Subcutaneous adipose tissue (tissue), 4 donors: ENCODE data around the gene DGUOK. TPM values are rescaled to one million over a fixed set of nuclear protein-coding genes. Genes with fewer than 3 reads are reported as not detected.

Experiments used
- small RNA-seq: library from RNA; depleted of rRNA; stranded (forward); fragments of <200 nt; gene quantifications from one replicate; pipeline ENCODE3, GENCODE V24; 2016
- total RNA-seq, 4 donors: library from RNA; depleted of rRNA; stranded (reverse); fragments of >200 nt; gene quantifications; one replicate each; pipeline ENCODE4 v1.1.0, GENCODE V29; 2016
- TF ChIP-seq, protein P1 (sequence below): fragments of 450-650 bp; IDR thresholded peaks from one replicate; pipeline ENCODE4 v1.5.1; 2016; ENCODE audit warnings: low read depth, mild to moderate bottlenecking, control low read depth, antibody characterized with exemption, moderate library complexity

DGUOK gene
- total RNA-seq, 4 donors from 2014 or later, result 34.8 to 54.0 (median 45.8) TPM

DNA sequence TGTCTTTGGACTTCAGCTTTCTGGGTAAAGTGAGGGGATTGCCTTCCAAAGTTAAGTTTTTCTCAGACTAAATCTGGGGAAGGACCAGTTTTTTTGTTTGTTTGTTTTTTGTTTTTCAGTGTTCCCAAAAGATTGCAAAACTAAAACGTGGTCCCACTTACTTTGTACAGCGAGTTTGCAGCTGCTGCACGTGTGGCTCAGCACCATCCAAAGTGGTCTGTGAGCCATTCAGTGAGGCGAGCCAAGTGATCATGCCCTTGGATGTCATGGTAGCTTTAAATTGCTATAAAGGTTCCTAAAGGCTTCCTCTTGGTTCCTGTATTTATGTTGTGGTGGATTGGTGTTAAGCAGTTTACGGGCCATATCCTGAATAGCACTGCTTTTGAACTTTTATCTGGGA lies 81.0 kb downstream of the DGUOK start:
- TF ChIP-seq, protein P1, sequence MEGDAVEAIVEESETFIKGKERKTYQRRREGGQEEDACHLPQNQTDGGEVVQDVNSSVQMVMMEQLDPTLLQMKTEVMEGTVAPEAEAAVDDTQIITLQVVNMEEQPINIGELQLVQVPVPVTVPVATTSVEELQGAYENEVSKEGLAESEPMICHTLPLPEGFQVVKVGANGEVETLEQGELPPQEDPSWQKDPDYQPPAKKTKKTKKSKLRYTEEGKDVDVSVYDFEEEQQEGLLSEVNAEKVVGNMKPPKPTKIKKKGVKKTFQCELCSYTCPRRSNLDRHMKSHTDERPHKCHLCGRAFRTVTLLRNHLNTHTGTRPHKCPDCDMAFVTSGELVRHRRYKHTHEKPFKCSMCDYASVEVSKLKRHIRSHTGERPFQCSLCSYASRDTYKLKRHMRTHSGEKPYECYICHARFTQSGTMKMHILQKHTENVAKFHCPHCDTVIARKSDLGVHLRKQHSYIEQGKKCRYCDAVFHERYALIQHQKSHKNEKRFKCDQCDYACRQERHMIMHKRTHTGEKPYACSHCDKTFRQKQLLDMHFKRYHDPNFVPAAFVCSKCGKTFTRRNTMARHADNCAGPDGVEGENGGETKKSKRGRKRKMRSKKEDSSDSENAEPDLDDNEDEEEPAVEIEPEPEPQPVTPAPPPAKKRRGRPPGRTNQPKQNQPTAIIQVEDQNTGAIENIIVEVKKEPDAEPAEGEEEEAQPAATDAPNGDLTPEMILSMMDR, result no peak

Small RNA genes lying within 50 kb of the gene (small RNA-seq; reads per million reads assigned to genes)
- gene AC110801.1, result not detected
- not detected for gene RNA5SP97

Other genes with a start within 250 kb of the DGUOK start
- 10 to 100 TPM; 21.6 to 51.5 (median 28.1) TPM for gene TPRKB, start 189.5 kb upstream of the DGUOK start, total RNA-seq
- gene DUSP11, start 146.8 kb upstream of the DGUOK start, total RNA-seq, result 10 to 100 TPM; 23.7 to 40.1 (median 31.6) TPM
- not detected for gene C2orf78, start 142.7 kb upstream of the DGUOK start, total RNA-seq
- 10 to 100 TPM; 26.2 to 36.2 (median 32.3) TPM for gene STAMBP, start 97.9 kb upstream of the DGUOK start, total RNA-seq
- 1 to 10 TPM in 3 of 4 donors, under 1 TPM in 1; 0.51 to 8.5 (median 3.1) TPM for gene ACTG2, start 33.9 kb upstream of the DGUOK start, total RNA-seq
- 10 to 100 TPM in 1 of 4 donors, 1 to 10 TPM in 3; 5.8 to 11.4 (median 7.8) TPM for gene TET3, start 58.0 kb downstream of the DGUOK start, total RNA-seq
- gene BOLA3, start 221.0 kb downstream of the DGUOK start, total RNA-seq, result 10 to 100 TPM; 26.5 to 56.4 (median 37.3) TPM